Retina (tissue), 1 donor: ENCODE results near the gene CFLAR.
A peak's percentile ranks its signal among the peaks of the same experiment; 100 is the strongest.
"Not testable (repeated sequence)": the region's sequence is repeated elsewhere in the genome, so short reads cannot be mapped to it uniquely, and the experiment has no call there.

Source experiments
- DNase-seq: peaks from one replicate; pipeline ENCODE4 v3.0.0-alpha.2; 2016

Gene CFLAR

GRCh38 chr2:201118961-201119854 is 3.2 kb downstream of the CFLAR start:
- DNase-seq = no peak

- no peak for DNase-seq
These were observed 6.3 kb downstream of the CFLAR start for GRCh38 chr2:201122276-201122675.

GRCh38 chr2:201126308-201127151 is 10.6 kb downstream of the CFLAR start:
- DNase-seq = no peak

- DNase-seq = no peak
These were observed 11.2 kb downstream of the CFLAR start for GRCh38 chr2:201127152-201127511.

GRCh38 chr2:201127570-201127969 is 11.6 kb downstream of the CFLAR start:
- DNase-seq = no peak

GRCh38 chr2:201128033-201128432 is 12.1 kb downstream of the CFLAR start:
- DNase-seq = no peak

GRCh38 chr2:201128933-201129505 is 13.1 kb downstream of the CFLAR start:
- DNase-seq = no peak

GRCh38 chr2:201130524-201131186 is 14.7 kb downstream of the CFLAR start:
- no peak for DNase-seq

GRCh38 chr2:201132518-201132917 is 16.6 kb downstream of the CFLAR start:
- no peak for DNase-seq

GRCh38 chr2:201135386-201135785 is 19.4 kb downstream of the CFLAR start:
- no peak for DNase-seq

- DNase-seq = no peak
These were observed 20.9 kb downstream of the CFLAR start for GRCh38 chr2:201136889-201137321.

- no peak for DNase-seq
These were observed 21.8 kb downstream of the CFLAR start for GRCh38 chr2:201137505-201138400.

GRCh38 chr2:201138401-201138970 is 22.5 kb downstream of the CFLAR start:
- no peak for DNase-seq

GRCh38 chr2:201138986-201139781 is 23.2 kb downstream of the CFLAR start:
- not testable (repeated sequence) for DNase-seq

- peak; percentile 38 for DNase-seq
These were observed 24.1 kb downstream of the CFLAR start for GRCh38 chr2:201139836-201140604.

- DNase-seq = no peak
These were observed 28.4 kb downstream of the CFLAR start for GRCh38 chr2:201144101-201145051.

- no peak for DNase-seq
These were observed 32.5 kb downstream of the CFLAR start for GRCh38 chr2:201148434-201148990.
